ENCODE results near the gene PSMD3.

Gene PSMD3

DNA sequence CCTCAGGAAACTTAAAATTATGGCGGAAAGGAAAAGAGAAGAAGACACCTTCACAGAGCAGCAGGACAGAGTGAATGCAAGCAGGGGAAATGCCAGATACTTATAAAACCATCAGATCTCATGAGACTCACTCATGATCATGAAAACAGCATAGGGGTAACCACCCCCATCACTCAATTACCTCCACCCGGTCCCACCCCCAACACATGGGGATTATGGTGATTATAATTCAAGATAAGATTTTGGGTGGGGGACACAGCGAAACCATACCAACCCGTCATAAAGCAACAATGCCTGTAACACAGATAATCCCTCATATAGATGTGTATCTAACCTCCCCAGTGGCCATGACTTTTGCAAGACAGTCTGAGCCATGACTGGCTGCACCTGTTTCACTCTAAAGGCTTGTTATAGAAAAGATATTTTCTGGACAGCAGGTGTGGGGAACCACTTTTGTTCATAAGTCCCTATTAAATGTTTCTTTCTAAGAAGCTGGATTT is 24.8 kb upstream of the PSMD3 start:
- no peak for DNase-seq

DNA sequence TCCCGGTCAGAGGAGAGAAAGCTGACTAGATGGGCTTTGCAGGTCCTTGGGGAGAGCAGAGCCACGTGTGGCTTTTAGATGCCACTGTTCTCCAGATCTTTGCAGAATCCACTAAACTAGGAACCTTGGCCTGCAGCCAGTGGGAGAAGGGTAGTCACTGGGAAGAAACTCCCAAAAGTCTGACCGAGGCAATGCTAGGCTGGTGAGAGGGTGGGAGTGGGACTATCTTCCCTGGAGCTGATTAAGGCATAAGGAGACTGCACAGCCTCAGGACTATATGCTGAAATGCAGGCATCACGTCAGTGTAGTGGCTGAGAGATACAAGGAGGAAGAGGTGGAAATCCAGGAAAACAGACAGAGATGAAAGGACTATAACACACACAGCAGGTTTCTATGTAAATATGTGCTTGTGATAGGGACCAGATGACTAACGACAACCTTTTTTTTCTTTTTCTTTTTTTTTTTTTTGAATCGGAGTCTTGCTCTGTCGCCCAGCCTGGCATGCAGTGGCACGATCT is 20.0 kb upstream of the PSMD3 start:
- no peak for DNase-seq

DNA sequence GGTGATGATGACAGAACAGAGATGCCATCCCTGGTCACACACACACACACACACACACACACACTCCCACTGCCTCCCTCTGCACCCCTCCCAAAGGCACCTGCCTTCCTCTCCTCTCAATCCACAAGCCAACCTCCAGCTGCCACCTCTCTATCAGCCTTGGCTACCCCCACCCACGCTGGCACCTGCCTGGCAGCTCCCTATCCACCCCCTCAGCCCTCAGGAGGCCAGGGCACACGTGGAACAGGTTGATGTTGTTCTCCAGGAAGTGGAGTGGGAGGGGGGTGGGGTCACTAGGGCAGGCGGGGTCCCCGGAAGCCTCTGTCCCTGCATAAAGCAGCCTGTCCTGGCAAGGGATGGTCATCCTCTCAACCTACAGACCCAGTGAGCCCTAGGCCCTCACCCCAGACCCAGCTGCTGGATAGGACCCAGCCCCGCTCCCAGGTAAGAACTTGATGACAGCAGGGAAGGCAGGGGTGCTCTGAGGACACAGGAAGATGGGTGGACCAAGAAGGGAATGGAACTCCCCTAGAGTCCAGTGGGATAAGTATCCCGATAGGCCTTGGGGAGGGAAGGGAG is 17.9 kb upstream of the PSMD3 start, which contains the start of gene GSDMA:
Gene GSDMA (plus strand): TSS at position 363 of the 579 bp plus-strand sequence. CDS start 2,684 bp downstream, outside the sequence.
- DNase-seq: no peak

DNA sequence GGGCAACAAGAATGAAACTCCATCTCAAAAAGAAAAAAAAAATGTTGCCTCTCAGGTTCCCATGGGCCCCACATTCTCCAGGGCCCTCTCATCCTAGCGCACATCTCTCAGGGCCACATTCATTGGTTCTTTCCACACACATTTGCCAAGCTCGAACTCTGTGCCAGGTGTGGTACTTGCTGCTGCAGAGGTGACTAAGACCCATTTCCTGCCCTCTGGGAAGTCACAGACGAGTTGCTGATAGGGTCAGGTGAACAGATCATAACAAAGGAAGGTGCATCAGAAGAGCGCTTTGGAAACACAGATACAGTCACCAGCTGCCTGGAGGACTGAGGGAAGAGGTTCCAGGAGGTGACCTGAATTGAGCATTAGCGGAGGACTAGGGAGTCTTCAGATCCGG is 16.8 kb upstream of the PSMD3 start:
- DNase-seq: no peak

DNA sequence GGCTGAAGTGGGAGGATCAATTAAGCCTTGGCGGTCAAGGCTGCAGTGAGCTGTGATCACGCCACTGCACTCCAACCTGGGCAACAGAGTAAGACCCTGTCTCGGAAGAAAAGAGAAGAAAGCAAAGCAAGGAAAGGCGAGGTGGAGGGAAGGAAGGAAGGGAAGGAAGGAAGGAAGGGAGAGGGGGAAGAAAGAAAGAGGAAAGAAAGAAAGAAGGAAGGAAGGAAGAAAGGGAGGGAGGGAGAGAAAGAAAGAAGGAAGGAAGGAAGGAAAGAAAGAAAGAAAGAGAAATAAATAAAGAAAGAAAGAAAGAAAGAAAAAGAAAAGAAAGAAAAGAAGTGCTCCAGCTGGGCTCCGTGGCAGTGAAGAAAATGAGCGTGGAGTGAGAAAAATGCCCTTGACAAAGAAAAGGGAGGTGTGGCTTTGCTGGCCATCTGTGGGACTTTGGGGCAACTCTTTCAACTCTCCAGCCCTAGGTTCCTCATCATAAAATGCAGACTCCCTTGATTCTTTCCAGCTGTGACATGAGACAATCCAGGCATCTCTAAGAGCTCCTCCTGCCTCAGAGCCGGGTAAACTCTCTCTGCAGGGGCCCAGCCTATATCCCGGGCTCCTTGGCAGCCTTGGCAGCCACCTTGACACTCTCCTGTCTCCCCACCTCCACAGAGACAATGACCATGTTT is 15.4 kb upstream of the PSMD3 start:
- no peak for DNase-seq

DNA sequence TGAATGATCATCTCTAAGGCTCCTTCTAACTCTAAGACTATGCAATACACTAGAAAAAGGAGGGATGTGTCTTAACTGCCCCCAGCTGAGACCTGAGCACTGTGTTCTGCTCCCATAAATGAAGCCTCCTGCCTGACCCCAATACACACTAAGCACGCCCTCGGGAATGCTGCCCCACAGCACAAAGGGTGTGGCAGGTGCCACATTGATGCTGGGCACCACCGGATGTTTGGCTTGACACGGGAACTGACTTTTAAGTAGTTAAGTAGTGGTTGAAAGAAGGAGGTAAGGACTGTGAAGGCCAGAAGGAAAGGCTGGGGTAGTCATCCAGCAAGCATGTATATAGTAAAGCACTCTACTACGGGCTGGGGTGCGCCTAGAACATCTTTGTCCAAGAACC is 13.8 kb upstream of the PSMD3 start:
- DNase-seq: no peak

DNA sequence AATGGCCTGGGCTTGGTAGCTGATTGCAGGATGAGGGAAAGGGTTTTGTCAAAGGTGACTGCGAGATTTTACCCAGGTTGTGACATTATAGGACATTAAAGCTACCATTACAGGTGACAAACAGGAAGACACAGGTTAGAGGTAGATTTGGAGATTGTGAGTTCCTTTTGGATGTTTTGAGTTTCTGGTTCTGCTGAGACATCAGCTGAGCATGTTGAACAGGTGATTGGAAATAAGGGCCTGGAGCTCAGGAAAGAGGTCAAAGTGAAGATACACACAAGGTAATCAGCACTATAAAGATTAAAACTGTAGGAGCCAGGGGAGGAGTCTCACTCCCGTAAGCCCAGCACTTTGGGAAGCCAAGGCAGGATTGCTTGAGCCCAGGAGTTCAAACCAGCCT is 11.8 kb upstream of the PSMD3 start:
- DNase-seq: no peak

DNA sequence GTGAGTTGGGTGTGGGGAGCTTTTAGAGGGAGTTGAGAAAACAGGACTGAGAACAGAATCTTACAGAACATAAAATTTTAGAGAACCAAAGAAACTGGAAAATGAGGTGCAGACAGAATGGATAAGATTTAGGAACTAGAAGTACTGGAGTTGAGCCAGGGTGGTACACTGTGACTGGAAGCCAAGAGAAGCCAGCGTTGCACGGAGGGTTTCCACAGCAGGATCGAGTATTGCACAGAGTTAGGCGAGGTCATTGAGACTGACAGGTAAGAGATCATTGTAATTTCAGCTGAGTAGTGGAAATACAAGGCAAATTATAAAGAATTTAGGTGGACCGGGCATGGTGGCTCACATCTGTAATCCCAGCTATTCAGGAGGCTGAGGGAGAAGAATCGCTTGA is 11.2 kb upstream of the PSMD3 start:
- no peak for DNase-seq

DNA sequence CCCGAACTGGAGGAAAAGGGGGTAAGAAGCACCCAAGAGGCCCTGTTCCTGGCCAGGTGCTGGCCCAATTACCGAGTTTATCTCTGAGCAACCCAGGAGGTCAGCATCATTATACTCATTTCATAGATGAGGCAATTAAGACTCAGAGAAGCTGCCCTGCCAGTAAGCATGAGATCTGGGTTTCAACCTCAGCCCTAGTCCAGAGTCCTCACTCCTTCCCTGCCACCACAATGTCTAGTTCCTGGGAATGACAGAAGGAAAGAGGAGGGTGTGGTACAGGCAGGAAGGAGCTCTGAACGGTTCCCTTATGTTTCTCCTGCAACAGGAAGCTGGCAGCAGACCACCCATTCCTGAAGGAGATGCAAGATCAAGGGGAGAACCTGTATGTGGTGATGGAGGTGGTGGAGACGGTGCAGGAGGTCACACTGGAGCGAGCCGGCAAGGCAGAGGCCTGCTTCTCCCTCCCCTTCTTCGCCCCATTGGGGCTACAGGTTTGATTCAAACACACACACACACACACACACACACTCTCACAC is 10.4 kb upstream of the PSMD3 start:
- DNase-seq: no peak

DNA sequence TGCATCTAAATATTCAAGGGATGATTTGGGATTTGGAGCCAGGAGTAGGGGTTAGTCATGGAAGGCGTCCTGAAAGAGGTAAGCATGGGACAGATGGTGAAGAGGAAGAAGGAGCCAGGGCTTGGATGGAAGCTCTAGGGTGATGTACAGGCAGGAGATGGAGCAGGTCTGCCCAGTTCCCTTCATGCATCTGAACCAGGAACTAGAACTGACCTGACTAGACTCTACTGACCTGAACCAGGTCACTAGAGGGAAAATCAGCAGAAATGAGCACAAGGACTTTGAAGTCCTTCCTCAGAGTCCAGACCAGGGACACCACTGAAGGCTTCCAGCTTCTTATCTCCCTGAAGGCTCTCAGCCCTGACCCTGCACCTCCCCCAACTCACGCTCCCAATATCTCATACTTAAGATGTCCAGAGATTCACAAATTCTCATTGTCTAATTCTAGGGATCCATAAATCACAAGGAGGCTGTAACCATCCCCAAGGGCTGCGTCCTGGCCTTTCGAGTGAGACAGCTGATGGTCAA is 9.5 kb upstream of the PSMD3 start:
- no peak for DNase-seq

DNA sequence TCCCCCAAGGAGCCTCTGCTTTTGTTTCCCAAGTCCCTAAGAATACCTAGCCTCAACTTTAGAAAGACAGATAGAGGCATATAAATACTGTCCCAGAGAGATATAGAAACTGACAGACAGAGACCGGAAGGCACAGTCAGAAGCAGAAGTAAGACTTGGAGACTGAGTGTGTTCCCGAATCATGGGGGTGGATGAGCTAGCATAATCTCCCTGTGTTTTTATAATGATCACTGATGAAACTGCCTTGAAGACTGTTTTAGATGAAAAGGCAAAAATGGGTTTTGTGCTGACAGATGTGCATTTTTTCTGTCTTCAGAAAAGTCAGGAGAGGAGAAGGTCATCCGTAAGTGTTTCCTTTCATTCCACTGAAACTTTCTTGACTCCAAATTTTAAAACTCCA is 8.3 kb upstream of the PSMD3 start:
- no peak for DNase-seq

DNA sequence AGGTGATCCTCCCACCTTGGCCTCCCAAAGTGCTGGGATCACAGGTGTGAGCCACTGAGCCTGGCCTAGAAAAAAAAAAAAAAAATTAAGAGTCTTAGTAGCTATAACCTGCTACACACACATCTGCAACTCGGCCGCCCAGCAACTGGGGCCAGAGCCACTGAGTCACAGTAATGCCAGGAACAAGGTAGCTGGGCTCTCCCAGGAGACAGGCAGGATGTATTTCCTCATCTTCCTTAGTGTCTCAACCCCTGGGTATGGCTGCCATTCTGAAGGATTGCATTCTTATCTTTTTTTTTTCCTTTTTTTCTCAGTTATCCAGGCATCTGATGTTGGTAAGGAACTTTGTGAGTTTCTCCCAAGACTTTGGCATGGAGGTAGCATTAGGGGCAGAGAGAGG is 7.1 kb upstream of the PSMD3 start:
- DNase-seq: no peak

DNA sequence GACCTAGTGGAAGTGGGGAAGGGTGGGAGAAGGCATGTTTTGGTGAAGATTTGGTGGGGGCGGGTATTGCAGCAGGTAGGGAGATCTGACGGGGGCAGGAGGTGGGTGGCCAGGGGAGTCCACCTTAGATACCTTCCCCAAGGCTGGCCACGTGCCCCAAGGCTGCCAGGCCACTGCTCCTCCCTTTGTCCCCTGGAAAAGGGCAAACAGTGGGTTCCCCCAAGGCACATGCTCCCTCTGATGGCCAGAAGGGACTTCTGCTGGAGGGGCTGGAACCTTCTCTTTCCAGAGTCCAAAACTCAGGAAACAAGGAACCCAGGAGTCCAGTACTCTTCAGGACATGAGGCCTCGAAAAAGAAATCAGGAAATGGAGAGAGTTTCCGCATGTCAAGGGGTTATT is 6.2 kb upstream of the PSMD3 start:
- no peak for DNase-seq

DNA sequence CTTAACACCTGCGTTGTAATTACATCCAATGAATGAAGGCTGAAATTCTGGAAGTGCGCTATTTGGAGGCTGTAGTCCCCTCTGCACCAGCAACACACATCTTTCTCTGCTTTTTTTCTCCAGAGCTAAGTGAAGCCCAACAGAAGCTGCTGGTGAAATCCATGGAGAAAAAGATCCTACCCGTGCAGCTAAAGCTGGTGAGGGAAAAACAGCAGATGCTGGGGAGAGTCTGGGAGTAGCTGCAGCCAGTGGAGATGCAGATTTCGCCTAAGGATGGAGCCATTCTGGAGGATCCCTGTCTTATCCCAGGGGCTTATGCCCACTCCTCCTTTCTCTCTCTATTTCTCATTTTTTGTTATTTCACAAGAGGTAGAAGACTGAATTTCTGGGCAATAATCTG is 4.8 kb upstream of the PSMD3 start:
- DNase-seq: no peak

DNA sequence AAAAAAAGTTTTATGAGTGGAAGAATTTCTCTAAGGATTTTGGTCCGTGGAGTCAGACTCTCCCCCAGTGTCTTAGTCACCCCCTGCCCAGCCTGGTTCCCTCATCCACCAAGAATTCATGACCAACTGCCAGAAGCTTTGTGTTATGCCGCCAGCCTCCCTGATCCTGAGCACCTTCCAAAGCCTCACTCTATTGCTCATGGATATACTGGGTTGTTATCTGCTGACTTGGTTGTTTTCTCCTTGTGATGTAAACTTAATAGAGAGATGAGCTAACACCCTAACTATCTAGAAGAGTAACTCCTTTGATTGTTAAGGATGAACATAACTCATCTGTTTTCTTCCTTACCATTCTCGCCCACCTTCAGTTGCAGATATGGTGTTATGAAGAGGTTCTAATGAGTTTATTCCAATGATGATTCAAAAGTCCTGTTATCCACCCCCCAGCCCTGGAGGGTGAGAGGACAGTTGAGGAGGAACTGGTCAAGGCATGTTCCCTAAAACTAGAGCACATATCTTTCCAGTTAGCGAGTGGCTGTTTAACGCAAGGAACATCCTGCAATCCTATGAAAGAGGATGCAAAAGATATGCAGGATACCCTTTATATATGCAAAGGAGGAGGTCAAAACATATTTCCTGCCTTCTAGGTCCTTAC is 1.5 kb upstream of the PSMD3 start:
- DNase-seq: no peak

DNA sequence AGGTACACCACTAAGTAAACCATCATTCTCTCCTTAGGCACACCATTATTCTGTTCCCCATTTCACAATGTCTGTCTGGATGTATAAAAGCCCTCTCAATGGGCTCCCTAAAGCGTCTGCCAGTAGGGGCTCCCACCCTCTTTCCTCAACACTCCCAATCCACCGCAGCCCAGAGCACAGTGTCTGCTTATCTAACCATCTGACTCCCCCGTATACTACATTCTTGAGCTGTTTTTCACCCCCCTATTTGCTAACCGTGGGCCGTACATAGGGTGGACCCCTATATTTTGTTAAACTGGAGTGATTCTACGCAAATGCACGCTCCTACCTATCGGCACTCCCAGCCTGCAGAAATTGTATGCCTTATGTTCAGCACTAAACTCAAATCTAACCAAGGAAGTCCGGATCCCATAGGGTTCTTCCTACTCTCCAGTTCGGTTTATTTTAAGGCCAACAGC is 685 bp upstream of the PSMD3 start:
- DNase-seq: peak; percentile 92

DNA sequence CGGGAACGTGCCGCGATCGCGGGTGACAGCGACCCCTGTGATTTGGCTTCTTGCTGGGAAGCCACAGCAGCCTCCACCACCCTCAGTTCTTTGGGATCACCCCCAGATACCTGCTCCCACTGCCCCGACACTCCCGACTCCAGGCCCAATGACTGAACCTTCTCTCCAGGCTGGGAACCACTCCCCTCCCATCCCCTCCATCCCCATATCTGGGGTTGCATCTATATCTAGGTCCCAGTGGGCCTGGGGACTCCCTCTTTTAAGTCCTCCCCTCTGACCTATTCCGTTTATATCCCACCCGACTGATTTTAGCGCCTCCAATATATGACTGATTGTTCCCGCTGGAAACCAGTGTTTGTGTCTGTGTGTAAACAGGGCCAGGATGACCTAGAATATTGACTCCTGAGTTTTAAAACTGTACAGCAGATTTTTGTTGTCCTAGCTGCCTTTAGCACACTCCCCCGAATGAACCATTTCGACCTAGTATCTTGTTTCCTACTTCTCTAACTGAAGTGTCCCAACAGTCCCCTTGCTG is 667 bp downstream of the PSMD3 start:
- no peak for DNase-seq

DNA sequence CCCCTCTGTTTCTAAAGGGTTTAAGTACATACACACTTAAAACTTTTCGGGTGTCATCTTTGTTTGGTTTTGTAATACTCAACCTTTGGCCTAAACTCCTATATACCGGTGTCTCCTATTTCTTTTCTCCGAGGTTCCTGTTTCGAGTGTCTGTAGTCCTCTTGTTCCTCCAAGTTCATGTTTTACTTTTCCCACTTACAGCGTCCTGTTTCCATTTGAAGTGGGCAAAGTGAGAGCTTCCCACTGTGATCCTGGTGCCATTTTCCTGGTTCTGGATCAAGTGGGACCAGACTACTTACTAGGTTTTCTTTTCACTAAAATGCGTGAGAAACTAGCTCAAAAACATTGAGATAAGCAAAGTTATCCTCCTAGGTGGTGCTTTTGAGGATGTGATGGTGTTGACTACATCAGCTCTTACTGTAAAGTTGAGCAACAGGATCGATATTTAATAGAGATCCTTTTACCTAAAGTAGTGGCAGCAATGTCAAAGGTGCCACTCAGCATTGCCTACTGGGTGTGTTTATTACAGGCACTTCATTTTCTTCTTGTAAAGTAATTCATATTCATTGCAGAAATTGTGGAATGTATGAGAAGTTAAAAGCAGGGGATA is 1.3 kb downstream of the PSMD3 start:
- DNase-seq: peak; percentile 12

DNA sequence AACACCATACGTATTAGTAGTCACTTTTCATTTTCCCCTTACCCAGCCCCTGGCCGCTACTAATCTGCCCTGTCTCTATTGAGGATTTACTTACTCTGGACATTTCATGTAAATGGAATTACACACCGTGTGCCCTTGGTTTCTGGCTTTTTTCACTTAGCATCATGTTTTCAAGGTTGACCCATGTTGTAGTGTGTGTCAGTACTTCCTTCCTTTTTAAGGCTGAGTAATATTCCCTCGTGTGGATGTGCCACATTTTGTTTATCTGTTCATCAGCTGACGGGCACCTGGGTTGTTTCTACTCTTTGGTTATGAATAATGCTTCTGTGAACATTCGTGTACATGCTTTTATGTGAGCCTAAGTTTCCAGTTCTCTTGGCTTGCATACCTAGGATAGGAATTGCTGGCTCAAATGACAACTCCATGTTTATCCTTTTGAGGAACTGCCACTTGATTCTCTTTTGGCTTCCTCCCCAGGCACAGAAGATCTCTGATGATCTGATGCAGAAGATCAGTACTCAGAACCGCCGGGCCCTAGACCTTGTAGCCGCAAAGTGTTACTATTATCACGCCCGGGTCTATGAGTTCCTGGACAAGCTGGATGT is 7.7 kb downstream of the PSMD3 start:
- DNase-seq: no peak

DNA sequence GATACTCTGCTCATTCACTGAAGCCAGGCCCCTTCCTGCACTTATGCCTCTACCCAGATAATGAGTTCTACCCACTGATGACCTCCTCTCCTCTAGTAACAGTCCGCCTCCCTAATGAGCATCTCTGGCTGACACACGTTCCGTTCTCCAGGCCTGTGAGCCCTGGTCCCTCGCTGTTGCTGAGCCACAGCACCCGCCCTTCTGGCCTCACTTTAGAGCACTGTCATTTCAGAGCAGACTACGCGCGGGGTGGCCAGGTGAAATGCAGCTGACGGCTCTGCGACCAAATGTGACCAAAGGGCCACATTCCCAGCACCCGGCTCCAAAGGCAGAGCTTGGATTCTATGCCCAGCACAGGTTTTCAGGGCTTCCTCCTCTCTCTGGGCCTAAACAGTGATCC is 13.8 kb downstream of the PSMD3 start:
- DNase-seq: no peak

DNA sequence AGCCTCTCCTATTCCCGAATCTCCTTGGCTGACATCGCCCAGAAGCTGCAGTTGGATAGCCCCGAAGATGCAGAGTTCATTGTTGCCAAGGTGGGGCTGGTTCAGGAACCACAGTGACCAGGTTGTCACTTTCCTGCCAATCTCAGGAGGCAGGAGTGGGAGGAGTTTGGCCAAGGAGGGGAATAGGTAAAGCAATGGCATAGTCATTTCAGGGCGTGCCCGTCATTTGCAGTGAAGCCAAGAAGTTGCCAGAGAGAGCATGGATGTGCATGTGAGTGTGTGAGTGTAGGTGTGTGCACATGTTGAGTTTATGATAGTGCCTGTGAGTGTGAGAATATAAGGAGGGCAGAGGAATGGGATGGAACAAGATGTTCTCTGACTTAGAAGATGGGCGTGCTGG is 14.8 kb downstream of the PSMD3 start:
- DNase-seq: no peak

DNA sequence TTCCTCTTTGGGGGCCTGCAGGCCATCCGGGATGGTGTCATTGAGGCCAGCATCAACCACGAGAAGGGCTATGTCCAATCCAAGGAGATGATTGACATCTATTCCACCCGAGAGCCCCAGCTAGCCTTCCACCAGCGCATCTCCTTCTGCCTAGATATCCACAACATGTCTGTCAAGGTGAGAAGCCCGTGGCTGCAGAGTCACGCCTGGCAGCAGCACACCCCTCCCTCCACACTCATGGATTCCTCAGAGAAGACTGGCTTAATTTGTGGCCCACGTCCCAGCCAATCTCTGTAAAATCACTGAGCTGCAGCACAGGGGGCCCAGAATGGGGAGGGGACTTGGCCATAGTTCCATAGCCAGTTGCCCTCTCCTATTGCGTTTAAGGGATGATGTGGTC is 15.6 kb downstream of the PSMD3 start:
- no peak for DNase-seq
